ENCODE results near the gene WDR37. TPM values are rescaled to one million over a fixed set of nuclear protein-coding genes. Genes with fewer than 3 reads are reported as not detected.

WDR37 gene
- total and polyA plus RNA-seq, 2 donors (not counting 1 experiment from before 2014, with no cell fraction given), result 17.3 to 33.2 TPM

- DNase-seq (no peak), ATAC-seq (ENCODE audit: low read depth) (no peak)
- H3K4me3 Mint-ChIP-seq, result no peak overlapping the region
- 86% methylated on average over 3 of the region's 9 CpGs for WGBS (ENCODE audit: insufficient coverage)
- intact Hi-C loops (cut with micrococcal nuclease), result no loop called here
- Histone ChIP-seq H3K4me3 (ENCODE audit: control extremely low read depth in 1 of 5, extremely low read depth in 1 of 5, insufficient read depth in 1 of 5, low read depth in 2 of 5, low read length in 4 of 5) (no peak overlapping the region), H3K4me2 (replicated peaks; ENCODE audit: low read depth, low read length, poor library complexity, severe bottlenecking) (no peak overlapping the region), H3K9ac (ENCODE audit: low read length) (no peak overlapping the region), H3K4me1 (ENCODE audit: control insufficient read depth in 2 of 2, insufficient read depth in 2 of 2, low read length in 2 of 2) (no peaks in the 10 kb centered on the region), H3K27me3 (replicated peaks in 1 of 4; ENCODE audit: control extremely low read depth in 1 of 4, control insufficient read depth in 3 of 4, insufficient read depth in 4 of 4, low read length in 3 of 4) (no peaks in the 10 kb centered on the region), H4K20me1 (ENCODE audit: control insufficient read depth, insufficient read depth, low read length, poor library complexity, severe bottlenecking) (no peaks in the 10 kb centered on the region), H3K27ac (ENCODE audit: low read length in 2 of 2) (no peak overlapping the region), H3K79me2 (ENCODE audit: control insufficient read depth, insufficient read depth, low read length) (no peaks in the 10 kb centered on the region), H3K9me3 (ENCODE audit: control extremely low read depth in 1 of 3, control insufficient read depth in 2 of 3, insufficient read depth in 1 of 3, low read length in 2 of 3) (peaks cover 0 to 3% (median 0%) of the 10 kb centered on the region in 3 donors), H3K36me3 (replicated peaks in 1 of 2; ENCODE audit: control extremely low read depth in 1 of 2, control insufficient read depth in 1 of 2, extremely low read depth in 1 of 2, insufficient read depth in 2 of 2, low read length in 1 of 2) (no peaks in the 10 kb centered on the region), H2AFZ (ENCODE audit: insufficient read depth, low read depth, low read length, poor library complexity, severe bottlenecking) (no peak overlapping the region)
- no peaks in the 10 kb centered on the region for H3K4me1 Mint-ChIP-seq
- H3K27me3 Mint-ChIP-seq, result peaks cover 8% of the 10 kb centered on the region
- TF ChIP-seq CTCF (IDR thresholded peaks at IDR 0.05) (no peak), EZH2 (IDR thresholded peaks at IDR 0.05; ENCODE audit: borderline replicate concordance, insufficient read depth, low read depth, low read length, poor library complexity, severe bottlenecking) (no peak)
- POLR2A ChIA-PET, result no interaction called here
- H3K9me3 Mint-ChIP-seq (ENCODE audit: insufficient read depth), result no peaks in the 10 kb centered on the region
- H3K27ac Mint-ChIP-seq, result no peak overlapping the region
- CTCF ChIA-PET, result no interaction called here
These were observed 115.4 kb downstream of the WDR37 start for GRCh38 chr10:1171586-1171985.

GRCh38 chr10:1172256-1172984 lies 116.2 kb downstream of the WDR37 start:
- H3K4me1 Mint-ChIP-seq, result no peaks in the 10 kb centered on the region
- DNase-seq (no peak), ATAC-seq (ENCODE audit: low read depth) (no peak)
- H3K4me2 ChIP-seq (replicated peaks; ENCODE audit: low read depth, low read length, poor library complexity, severe bottlenecking), result no peak overlapping the region
- H2AFZ ChIP-seq (ENCODE audit: insufficient read depth, low read depth, low read length, poor library complexity, severe bottlenecking), result no peak overlapping the region
- H3K9me3 Mint-ChIP-seq (ENCODE audit: insufficient read depth), result no peaks in the 10 kb centered on the region
- H4K20me1 ChIP-seq (ENCODE audit: control insufficient read depth, insufficient read depth, low read length, poor library complexity, severe bottlenecking), result no peaks in the 10 kb centered on the region
- H3K4me1 ChIP-seq (ENCODE audit: control insufficient read depth in 2 of 2, insufficient read depth in 2 of 2, low read length in 2 of 2), result no peaks in the 10 kb centered on the region
- intact Hi-C loops (cut with micrococcal nuclease), result no loop called here
- no peak overlapping the region for H3K4me3 ChIP-seq (ENCODE audit: control extremely low read depth in 1 of 5, extremely low read depth in 1 of 5, insufficient read depth in 1 of 5, low read depth in 2 of 5, low read length in 4 of 5)
- TF ChIP-seq CTCF (IDR thresholded peaks at IDR 0.05) (no peak), EZH2 (IDR thresholded peaks at IDR 0.05; ENCODE audit: borderline replicate concordance, insufficient read depth, low read depth, low read length, poor library complexity, severe bottlenecking) (no peak)
- no peak overlapping the region for H3K4me3 Mint-ChIP-seq
- H3K79me2 ChIP-seq (ENCODE audit: control insufficient read depth, insufficient read depth, low read length), result no peaks in the 10 kb centered on the region
- 91% methylated on average over 11 of the region's 15 CpGs for WGBS (ENCODE audit: insufficient coverage)
- no peak overlapping the region for H3K27ac ChIP-seq (ENCODE audit: low read length in 2 of 2)
- H3K27me3 Mint-ChIP-seq, result peaks cover 7% of the 10 kb centered on the region
- H3K9me3 ChIP-seq (ENCODE audit: control extremely low read depth in 1 of 3, control insufficient read depth in 2 of 3, insufficient read depth in 1 of 3, low read length in 2 of 3), result peaks cover 0 to 3% (median 0%) of the 10 kb centered on the region in 3 donors
- ChIA-PET POLR2A (no interaction called here), CTCF (no interaction called here)
- no peak overlapping the region for H3K27ac Mint-ChIP-seq
- no peaks in the 10 kb centered on the region for H3K36me3 ChIP-seq (replicated peaks in 1 of 2; ENCODE audit: control extremely low read depth in 1 of 2, control insufficient read depth in 1 of 2, extremely low read depth in 1 of 2, insufficient read depth in 2 of 2, low read length in 1 of 2)
- H3K9ac ChIP-seq (ENCODE audit: low read length), result no peak overlapping the region
- H3K27me3 ChIP-seq (replicated peaks in 1 of 4; ENCODE audit: control extremely low read depth in 1 of 4, control insufficient read depth in 3 of 4, insufficient read depth in 4 of 4, low read length in 3 of 4), result no peaks in the 10 kb centered on the region

Data from B cell (primary cell).